K562 (cell line): ENCODE measurements around the gene SHISA7. TPM values are rescaled to one million over a fixed set of nuclear protein-coding genes. Genes with fewer than 3 reads are reported as not detected.

ENCODE experiments used
- ATF1 ChIP-seq, 2 experiments: fragments of 450-650 bp in 1 of 2; IDR thresholded peaks; 2 replicates each; pipeline ENCODE4 v1.6.1; 2016; ENCODE audit warnings: missing compliant biosample characterization in 1 of 2, missing genetic modification characterization in 1 of 2
- CHD2 ChIP-seq: IDR thresholded peaks from 2 replicates; pipeline ENCODE4 v1.6.1; 2011; ENCODE audit warnings: low read depth, low read length
- CREB1 ChIP-seq, 2 experiments: sonication (generic) in 1 of 2; formaldehyde crosslinking in 1 of 2; IDR thresholded peaks; 2 replicates each; pipeline versions ENCODE4 v1.6.1 to v1.8.0; 2012 to 2022; ENCODE audit warnings: inconsistent platforms in 1 of 2, mild to moderate bottlenecking in 1 of 2, missing genetic modification reagents in 1 of 2, moderate library complexity in 1 of 2
- EP400 ChIP-seq: fragments of 450-650 bp; IDR thresholded peaks from 2 replicates; pipeline ENCODE4 v1.6.1; 2017; ENCODE audit warnings: antibody characterized with exemption, mild to moderate bottlenecking, moderate library complexity
- TCF7 ChIP-seq: sonication (generic); IDR thresholded peaks from 2 replicates; pipeline ENCODE4 v1.6.1; 2016; ENCODE audit warnings: antibody characterized with exemption, borderline replicate concordance
- polyA plus RNA-seq, 8 experiments: library from polyadenylated mRNA; depleted of rRNA in 4 of 8; stranded (reverse) in 5 of 8; unstranded in 3 of 8; fragments of >200 nt; fragmentation: Nextera tagmentation in 2 of 8; fragmentation: Illumina TruSeq in 1 of 8; extraction: Ambion mirVana in 2 of 8; extraction: Trizol in 1 of 8; gene quantifications; 2 replicates each; pipeline versions ENCODE4 v1.2.1 to v1.2.3, GENCODE V29; 2011 to 2014; ENCODE audit warnings: inconsistent platforms in 1 of 8, missing spikeins in 1 of 8
- total RNA-seq, 7 experiments: library from RNA; depleted of rRNA in 6 of 7; stranded (reverse); fragments of >200 nt in 6 of 7; fragmentation: Illumina TruSeq in 2 of 7; extraction: Trizol in 2 of 7; gene quantifications; 2 replicates each; pipeline versions ENCODE4 v1.2.1 to v1.2.3, GENCODE V29; 2011 to 2021; ENCODE audit warnings: low replicate concordance in 1 of 7
- TF ChIP-seq, protein P1 (sequence below): fragments of 450-650 bp; IDR thresholded peaks from 2 replicates; pipeline ENCODE4 v1.6.1; 2016; ENCODE audit warnings: borderline replicate concordance
- TF ChIP-seq, protein P2 (sequence below): fragments of 450-650 bp; IDR thresholded peaks from 2 replicates; pipeline ENCODE4 v1.6.1; 2016; ENCODE audit warnings: low read depth, mild to moderate bottlenecking, moderate library complexity
- TF ChIP-seq, protein P3 (sequence below): sonication (generic); formaldehyde crosslinking; IDR thresholded peaks from 2 replicates; pipeline ENCODE4 v1.4.0; 2020; ENCODE audit warnings: mild to moderate bottlenecking, missing genetic modification reagents
- TF ChIP-seq, protein P4 (sequence below): fragments of 450-650 bp; formaldehyde crosslinking; IDR thresholded peaks from 2 replicates; pipeline ENCODE4 v1.4.0; 2020; ENCODE audit warnings: mild to moderate bottlenecking, mixed read lengths
- TF ChIP-seq, protein P5 (sequence below), 2 experiments: fragments of 450-650 bp; IDR thresholded peaks; 2 replicates each; pipeline ENCODE4 v1.6.1; 2016; ENCODE audit warnings: mild to moderate bottlenecking in 2 of 2, borderline replicate concordance in 1 of 2, low read depth in 1 of 2, moderate library complexity in 1 of 2

The SHISA7 gene
- total and polyA plus RNA-seq, 9 of the 15 experiments (the other 6 are each of a cell fraction or from before 2014, with no cell fraction given): 0.01 to 0.40 (median 0.07) TPM

DNA sequence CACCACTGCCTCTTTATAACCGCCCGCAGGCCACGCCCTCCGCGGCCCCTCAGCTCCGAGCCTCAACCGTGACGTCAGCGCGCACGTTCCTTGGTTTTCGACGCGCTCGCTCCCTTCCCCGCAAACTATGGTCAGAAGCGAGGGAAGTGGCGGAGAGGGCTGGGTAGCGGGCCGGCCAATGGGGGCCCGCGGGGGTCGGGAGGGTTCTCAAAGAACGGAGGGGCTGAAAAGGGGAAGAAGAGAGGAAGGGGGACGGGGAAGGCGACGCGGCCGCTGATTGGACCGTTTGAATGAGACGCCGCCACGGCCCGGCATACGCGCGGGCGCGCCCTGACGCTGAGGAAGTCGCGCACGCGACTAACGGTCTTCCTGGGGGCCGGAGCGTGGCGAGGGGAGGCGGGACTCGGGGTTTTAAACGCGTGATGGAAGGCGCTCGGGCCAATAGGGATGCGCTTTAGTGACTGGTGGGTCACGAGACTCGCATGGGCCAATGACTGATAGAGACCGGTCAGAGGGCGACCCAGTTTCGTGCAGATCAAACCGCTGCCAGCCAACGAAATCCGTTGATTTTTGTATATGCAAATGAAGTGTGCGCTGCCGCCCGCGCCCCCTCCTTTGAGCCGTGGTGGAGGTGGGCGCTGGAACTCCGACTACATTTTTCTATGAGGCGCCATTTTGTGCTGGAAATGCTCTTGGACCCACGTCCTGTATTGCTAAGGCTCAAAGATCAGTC, 35.1 kb downstream of the SHISA7 start (continued):
- TF ChIP-seq, protein P1, sequence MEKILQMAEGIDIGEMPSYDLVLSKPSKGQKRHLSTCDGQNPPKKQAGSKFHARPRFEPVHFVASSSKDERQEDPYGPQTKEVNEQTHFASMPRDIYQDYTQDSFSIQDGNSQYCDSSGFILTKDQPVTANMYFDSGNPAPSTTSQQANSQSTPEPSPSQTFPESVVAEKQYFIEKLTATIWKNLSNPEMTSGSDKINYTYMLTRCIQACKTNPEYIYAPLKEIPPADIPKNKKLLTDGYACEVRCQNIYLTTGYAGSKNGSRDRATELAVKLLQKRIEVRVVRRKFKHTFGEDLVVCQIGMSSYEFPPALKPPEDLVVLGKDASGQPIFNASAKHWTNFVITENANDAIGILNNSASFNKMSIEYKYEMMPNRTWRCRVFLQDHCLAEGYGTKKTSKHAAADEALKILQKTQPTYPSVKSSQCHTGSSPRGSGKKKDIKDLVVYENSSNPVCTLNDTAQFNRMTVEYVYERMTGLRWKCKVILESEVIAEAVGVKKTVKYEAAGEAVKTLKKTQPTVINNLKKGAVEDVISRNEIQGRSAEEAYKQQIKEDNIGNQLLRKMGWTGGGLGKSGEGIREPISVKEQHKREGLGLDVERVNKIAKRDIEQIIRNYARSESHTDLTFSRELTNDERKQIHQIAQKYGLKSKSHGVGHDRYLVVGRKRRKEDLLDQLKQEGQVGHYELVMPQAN: peak; percentile 38; the same call in 1 of the 2 replicates
- TF ChIP-seq, protein P2, sequence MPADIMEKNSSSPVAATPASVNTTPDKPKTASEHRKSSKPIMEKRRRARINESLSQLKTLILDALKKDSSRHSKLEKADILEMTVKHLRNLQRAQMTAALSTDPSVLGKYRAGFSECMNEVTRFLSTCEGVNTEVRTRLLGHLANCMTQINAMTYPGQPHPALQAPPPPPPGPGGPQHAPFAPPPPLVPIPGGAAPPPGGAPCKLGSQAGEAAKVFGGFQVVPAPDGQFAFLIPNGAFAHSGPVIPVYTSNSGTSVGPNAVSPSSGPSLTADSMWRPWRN: peak; percentile 94
- TF ChIP-seq, protein P3, sequence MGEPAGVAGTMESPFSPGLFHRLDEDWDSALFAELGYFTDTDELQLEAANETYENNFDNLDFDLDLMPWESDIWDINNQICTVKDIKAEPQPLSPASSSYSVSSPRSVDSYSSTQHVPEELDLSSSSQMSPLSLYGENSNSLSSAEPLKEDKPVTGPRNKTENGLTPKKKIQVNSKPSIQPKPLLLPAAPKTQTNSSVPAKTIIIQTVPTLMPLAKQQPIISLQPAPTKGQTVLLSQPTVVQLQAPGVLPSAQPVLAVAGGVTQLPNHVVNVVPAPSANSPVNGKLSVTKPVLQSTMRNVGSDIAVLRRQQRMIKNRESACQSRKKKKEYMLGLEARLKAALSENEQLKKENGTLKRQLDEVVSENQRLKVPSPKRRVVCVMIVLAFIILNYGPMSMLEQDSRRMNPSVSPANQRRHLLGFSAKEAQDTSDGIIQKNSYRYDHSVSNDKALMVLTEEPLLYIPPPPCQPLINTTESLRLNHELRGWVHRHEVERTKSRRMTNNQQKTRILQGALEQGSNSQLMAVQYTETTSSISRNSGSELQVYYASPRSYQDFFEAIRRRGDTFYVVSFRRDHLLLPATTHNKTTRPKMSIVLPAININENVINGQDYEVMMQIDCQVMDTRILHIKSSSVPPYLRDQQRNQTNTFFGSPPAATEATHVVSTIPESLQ: peak; percentile 81; the same call in 1 of the 2 replicates
- peak; percentile 70 for TF ChIP-seq ATF1 (CRISPR knock-in tag; IDR thresholded peaks at IDR 0.05)
- TF ChIP-seq ATF1 (tag; IDR thresholded peaks at IDR 0.05): peak; percentile 99
- TF ChIP-seq, protein P4, sequence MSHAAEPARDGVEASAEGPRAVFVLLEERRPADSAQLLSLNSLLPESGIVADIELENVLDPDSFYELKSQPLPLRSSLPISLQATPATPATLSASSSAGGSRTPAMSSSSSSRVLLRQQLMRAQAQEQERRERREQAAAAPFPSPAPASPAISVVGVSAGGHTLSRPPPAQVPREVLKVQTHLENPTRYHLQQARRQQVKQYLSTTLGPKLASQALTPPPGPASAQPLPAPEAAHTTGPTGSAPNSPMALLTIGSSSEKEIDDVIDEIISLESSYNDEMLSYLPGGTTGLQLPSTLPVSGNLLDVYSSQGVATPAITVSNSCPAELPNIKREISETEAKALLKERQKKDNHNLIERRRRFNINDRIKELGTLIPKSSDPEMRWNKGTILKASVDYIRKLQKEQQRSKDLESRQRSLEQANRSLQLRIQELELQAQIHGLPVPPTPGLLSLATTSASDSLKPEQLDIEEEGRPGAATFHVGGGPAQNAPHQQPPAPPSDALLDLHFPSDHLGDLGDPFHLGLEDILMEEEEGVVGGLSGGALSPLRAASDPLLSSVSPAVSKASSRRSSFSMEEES (CRISPR knock-in tag): peak; percentile 97
- peak; percentile 18; the same call in 1 of the 2 replicates for TF ChIP-seq TCF7
- TF ChIP-seq CREB1 (IDR thresholded peaks at IDR 0.05): peak; percentile 90
- TF ChIP-seq CREB1 (CRISPR knock-in tag; IDR thresholded peaks at IDR 0.05): peak; percentile 95
- TF ChIP-seq, protein P5, sequence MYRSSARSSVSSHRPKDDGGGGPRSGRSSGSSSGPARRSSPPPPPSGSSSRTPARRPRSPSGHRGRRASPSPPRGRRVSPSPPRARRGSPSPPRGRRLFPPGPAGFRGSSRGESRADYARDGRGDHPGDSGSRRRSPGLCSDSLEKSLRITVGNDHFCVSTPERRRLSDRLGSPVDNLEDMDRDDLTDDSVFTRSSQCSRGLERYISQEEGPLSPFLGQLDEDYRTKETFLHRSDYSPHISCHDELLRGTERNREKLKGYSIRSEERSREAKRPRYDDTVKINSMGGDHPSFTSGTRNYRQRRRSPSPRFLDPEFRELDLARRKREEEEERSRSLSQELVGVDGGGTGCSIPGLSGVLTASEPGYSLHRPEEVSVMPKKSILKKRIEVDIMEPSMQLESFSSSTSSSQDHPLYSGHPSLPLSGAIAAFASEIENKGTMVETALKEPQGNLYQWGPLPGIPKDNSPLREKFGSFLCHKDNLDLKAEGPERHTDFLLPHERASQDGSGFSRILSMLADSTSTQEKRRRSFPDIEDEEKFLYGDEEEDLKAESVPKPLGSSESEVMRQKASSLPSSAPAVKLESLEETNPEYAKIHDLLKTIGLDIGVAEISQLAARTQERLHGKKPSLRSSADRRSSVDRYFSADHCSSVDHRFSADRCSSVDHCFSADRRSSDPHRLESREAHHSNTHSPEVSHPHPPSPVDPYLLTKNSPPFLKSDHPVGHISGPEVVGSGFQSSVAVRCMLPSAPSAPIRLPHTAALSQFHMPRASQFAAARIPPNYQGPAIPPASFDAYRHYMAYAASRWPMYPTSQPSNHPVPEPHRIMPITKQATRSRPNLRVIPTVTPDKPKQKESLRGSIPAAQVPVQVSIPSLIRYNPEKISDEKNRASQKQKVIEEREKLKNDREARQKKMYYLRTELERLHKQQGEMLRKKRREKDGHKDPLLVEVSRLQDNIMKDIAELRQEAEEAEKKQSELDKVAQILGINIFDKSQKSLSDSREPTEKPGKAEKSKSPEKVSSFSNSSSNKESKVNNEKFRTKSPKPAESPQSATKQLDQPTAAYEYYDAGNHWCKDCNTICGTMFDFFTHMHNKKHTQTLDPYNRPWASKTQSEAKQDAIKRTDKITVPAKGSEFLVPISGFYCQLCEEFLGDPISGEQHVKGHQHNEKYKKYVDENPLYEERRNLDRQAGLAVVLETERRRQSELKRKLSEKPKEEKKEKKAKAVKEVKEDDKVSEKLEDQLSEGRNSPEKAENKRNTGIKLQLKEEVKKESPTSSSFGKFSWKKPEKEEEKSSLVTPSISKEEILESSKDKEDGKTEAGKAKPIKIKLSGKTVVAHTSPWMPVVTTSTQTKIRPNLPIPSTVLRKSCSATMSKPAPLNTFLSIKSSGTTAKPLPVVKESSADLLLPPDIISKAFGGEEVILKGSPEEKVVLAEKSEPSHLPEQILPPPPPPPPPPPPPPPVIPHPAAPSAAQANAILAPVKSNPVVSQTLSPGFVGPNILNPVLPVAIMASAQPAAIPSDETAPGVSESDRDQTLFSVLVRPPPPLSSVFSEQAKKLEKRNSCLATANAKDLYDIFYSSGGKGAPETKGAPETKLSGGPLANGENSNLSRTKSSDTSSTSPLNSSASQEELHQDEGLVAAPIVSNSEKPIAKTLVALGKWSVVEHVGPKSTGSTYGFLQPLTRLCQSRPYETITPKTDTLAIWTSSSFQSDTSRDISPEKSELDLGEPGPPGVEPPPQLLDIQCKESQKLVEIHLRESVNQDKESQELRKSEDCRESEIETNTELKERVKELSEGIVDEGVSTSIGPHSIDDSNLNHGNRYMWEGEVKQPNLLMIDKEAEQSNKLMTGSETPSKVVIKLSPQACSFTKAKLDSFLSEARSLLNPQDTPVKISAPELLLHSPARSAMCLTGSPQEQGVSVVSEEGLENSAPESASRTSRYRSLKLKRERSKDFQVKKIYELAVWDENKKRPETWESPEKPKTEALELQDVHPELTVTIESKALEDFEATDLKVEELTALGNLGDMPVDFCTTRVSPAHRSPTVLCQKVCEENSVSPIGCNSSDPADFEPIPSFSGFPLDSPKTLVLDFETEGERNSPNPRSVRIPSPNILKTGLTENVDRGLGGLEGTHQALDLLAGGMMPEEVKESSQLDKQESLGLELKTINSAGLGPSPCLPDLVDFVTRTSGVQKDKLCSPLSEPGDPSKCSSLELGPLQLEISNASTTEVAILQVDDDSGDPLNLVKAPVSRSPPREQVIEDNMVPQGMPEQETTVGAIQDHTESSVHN (IDR thresholded peaks at IDR 0.05; ENCODE audit: borderline replicate concordance in 1 of 2, low read depth in 1 of 2): peak in 1 of 2 experiments; percentile 18; a peak in 1 of 4 replicates
- TF ChIP-seq CHD2: peak; percentile 71
- TF ChIP-seq EP400: peak; percentile 100
